GM12878 (cell line): ENCODE measurements around the gene PLPP3. TPM values are rescaled to one million over a fixed set of nuclear protein-coding genes. Genes with fewer than 3 reads are reported as not detected.

Experiments used
- ATAC-seq: fragments of 200-7000 bp; cut with Tn5 transposase; 3 replicates; pipeline ENCODE4 v1.9.1; 2020; ENCODE audit warnings: mild to moderate bottlenecking, moderate library complexity
- BruUV-seq: library from RNA; stranded (reverse); fragments of 400-500 nt; replicated peaks from 2 replicates; lab custom pipeline; 2021; lab: Mats Ljungman, UMichigan
- CTCF ChIA-PET: fragments of 300-600 bp; sonication (Branson Sonifier 250); formaldehyde crosslinking; extraction: SDS; loops from one replicate; lab custom pipeline; 2021; ENCODE audit warnings: inconsistent platforms; lab: Yijun Ruan, JAX
- POLR2A ChIA-PET: fragments of 350-600 bp; formaldehyde crosslinking; extraction: SDS; loops from one replicate; lab custom pipeline; 2021; ENCODE audit warnings: inconsistent platforms; lab: Charles Lee
- RAD21 ChIA-PET: fragments of 300-600 bp; sonication (Branson Sonifier 250); formaldehyde crosslinking; loops from one replicate; lab custom pipeline; 2023; ENCODE audit warnings: antibody characterized with exemption; ENCODE audit not compliant: unreplicated experiment; lab: Charles Lee
- SMC1A ChIA-PET: fragments of 300-600 bp; sonication (Branson Sonifier 250); formaldehyde crosslinking; loops from one replicate; lab custom pipeline; 2023; ENCODE audit not compliant: unreplicated experiment, uncharacterized antibody; lab: Charles Lee
- DNase-seq: peaks from one replicate; pipeline ENCODE4 v3.0.0-alpha.2; 2011; ENCODE audit warnings: low read depth, low spot score
- FAIRE-seq: peaks from 3 replicates; lab custom pipeline; 2011; peaks lifted over from hg19 to GRCh38; lab: Jason Lieb, UNC
- H2AFZ ChIP-seq: 2 replicates; pipeline ENCODE4 v1.6.0; 2011; ENCODE audit warnings: low read depth, low read length, control low read depth; ENCODE audit not compliant: control insufficient read depth
- H3K27ac ChIP-seq: 2 replicates; pipeline ENCODE4 v1.5.1; 2011; ENCODE audit warnings: control low read depth; ENCODE audit not compliant: control insufficient read depth, insufficient read depth
- H3K27me3 ChIP-seq, 2 experiments: replicated peaks in 1 of 2; 2 replicates each; pipeline versions ENCODE4 v1.6.0 to v1.6.1; 2011; ENCODE audit warnings: low read length in 1 of 2; ENCODE audit not compliant: control insufficient read depth in 2 of 2, insufficient read depth in 2 of 2
- H3K36me3 ChIP-seq, 2 experiments: 2 replicates each; pipeline ENCODE4 v1.5.1; 2011; ENCODE audit warnings: low read length in 1 of 2; ENCODE audit not compliant: control insufficient read depth in 2 of 2, insufficient read depth in 2 of 2
- H3K4me1 ChIP-seq: 2 replicates; pipeline ENCODE4 v1.6.1; 2011; ENCODE audit warnings: mild to moderate bottlenecking, low read length, moderate library complexity, mixed read lengths; ENCODE audit not compliant: control insufficient read depth, insufficient read depth
- H3K4me2 ChIP-seq: 2 replicates; pipeline ENCODE4 v1.6.0; 2011; ENCODE audit warnings: control low read depth; ENCODE audit not compliant: control insufficient read depth, insufficient read depth
- H3K4me3 ChIP-seq: fragments of 200-600 bp; sonication (generic); 2 replicates; pipeline ENCODE4 v1.5.1; 2016
- H3K79me2 ChIP-seq: 2 replicates; pipeline ENCODE4 v1.6.0; 2011; ENCODE audit warnings: low read length; ENCODE audit not compliant: control insufficient read depth, insufficient read depth
- H3K9ac ChIP-seq: 2 replicates; pipeline ENCODE4 v1.8.0; 2011; ENCODE audit warnings: low read length, control low read depth, mixed read lengths; ENCODE audit not compliant: control insufficient read depth, insufficient read depth
- H3K9me3 ChIP-seq: replicated peaks from 3 replicates; pipeline ENCODE4 v1.5.1; 2011; ENCODE audit warnings: mild to moderate bottlenecking, low read length; ENCODE audit not compliant: control insufficient read depth, insufficient read depth
- H4K20me1 ChIP-seq: 2 replicates; pipeline ENCODE4 v1.6.0; 2011; ENCODE audit not compliant: control insufficient read depth, insufficient read depth
- ATF7 ChIP-seq: fragments of 450-650 bp; IDR thresholded peaks from 2 replicates; pipeline ENCODE4 v1.6.1; 2016; ENCODE audit warnings: low read depth, mild to moderate bottlenecking
- BHLHE40 ChIP-seq, 2 experiments: fragments of 450-650 bp in 1 of 2; IDR thresholded peaks; 2 replicates each; pipeline ENCODE4 v1.6.1; 2011 to 2017; ENCODE audit warnings: low read depth in 2 of 2, borderline replicate concordance in 1 of 2, improper control_type of control experiment in 1 of 2, low read length in 1 of 2, mild to moderate bottlenecking in 1 of 2
- CHD1 ChIP-seq: IDR thresholded peaks from 2 replicates; pipeline ENCODE4 v1.6.1; 2012; ENCODE audit warnings: low read depth, low read length, improper control_type of control experiment
- ESRRA ChIP-seq: IDR thresholded peaks from 2 replicates; pipeline ENCODE4 v1.6.1; 2012; ENCODE audit warnings: mild to moderate bottlenecking, low read length, improper control_type of control experiment
- GABPA ChIP-seq: IDR thresholded peaks from 2 replicates; pipeline ENCODE4 v1.6.1; 2014; ENCODE audit warnings: antibody characterized with exemption, low read depth, mild to moderate bottlenecking, inconsistent platforms
- HDGF ChIP-seq: fragments of 450-650 bp; IDR thresholded peaks from 2 replicates; pipeline ENCODE4 v1.6.1; 2016; ENCODE audit warnings: antibody characterized with exemption
- JUNB ChIP-seq: IDR thresholded peaks from 2 replicates; pipeline ENCODE4 v1.6.1; 2016; ENCODE audit warnings: antibody characterized with exemption, mild to moderate bottlenecking
- NFIC ChIP-seq: IDR thresholded peaks from 2 replicates; pipeline ENCODE4 v1.6.1; 2012; ENCODE audit warnings: low read depth, mild to moderate bottlenecking, inconsistent platforms, low read length, moderate library complexity
- NFYA ChIP-seq: IDR thresholded peaks from 2 replicates; pipeline ENCODE4 v1.6.1; 2011; ENCODE audit warnings: low read depth, mild to moderate bottlenecking, low read length, improper control_type of control experiment, borderline replicate concordance
- NRF1 ChIP-seq: conservative IDR thresholded peaks from 2 replicates; pipeline ENCODE4 v1.6.1; 2011; ENCODE audit warnings: mild to moderate bottlenecking, low read depth, low read length, improper control_type of control experiment
- PAX8 ChIP-seq: fragments of 450-650 bp; IDR thresholded peaks from 2 replicates; pipeline ENCODE4 v1.6.1; 2017; ENCODE audit warnings: mild to moderate bottlenecking, moderate library complexity
- PKNOX1 ChIP-seq: fragments of 450-650 bp; IDR thresholded peaks from 2 replicates; pipeline ENCODE4 v1.6.1; 2016; ENCODE audit warnings: mild to moderate bottlenecking
- TCF12 ChIP-seq: IDR thresholded peaks from 2 replicates; pipeline ENCODE4 v1.6.1; 2011; ENCODE audit warnings: low read depth, mild to moderate bottlenecking, low read length
- ZNF384 ChIP-seq: IDR thresholded peaks from 2 replicates; pipeline ENCODE4 v1.6.1; 2012; ENCODE audit warnings: low read depth, mild to moderate bottlenecking, low read length, improper control_type of control experiment, borderline replicate concordance
- WGBS: methylation state at CpG from one replicate; pipeline ENCODE4 v1.1.6; 2016; ENCODE audit warnings: low lambda C conversion rate; ENCODE audit not compliant: insufficient replicate concordance, insufficient coverage; ENCODE audit errors: missing lambda C conversion rate; 5-methylcytosine and 5-hydroxymethylcytosine counted together
- in situ Hi-C: fragments of 300-500 bp; cut with MboI; formaldehyde crosslinking; loops from 9 replicates; pipeline ENCODE4 v1.14.3; 2018; ENCODE audit warnings: mixed read lengths
- intact Hi-C: fragments of 100-400 bp; cut with micrococcal nuclease; formaldehyde crosslinking; loops from one replicate; pipeline ENCODE4 v1.14.2; 2022; ENCODE audit not compliant: unreplicated experiment
- polyA plus RNA-seq, 11 experiments: library from polyadenylated mRNA; depleted of rRNA in 4 of 11; unstranded in 6 of 11; stranded (reverse) in 5 of 11; fragments of >200 nt; fragmentation: Nextera tagmentation in 4 of 11; fragmentation: Illumina TruSeq in 1 of 11; extraction: Ambion mirVana in 4 of 11; extraction: Trizol in 1 of 11; gene quantifications; 1 replicate in 1 of 11; 2 replicates in 10 of 11; pipeline versions ENCODE4 v1.2.1 to v1.2.3, GENCODE V29; 2011 to 2016; ENCODE audit warnings: inconsistent platforms in 2 of 11, missing spikeins in 2 of 11, low read depth in 1 of 11
- total RNA-seq, 4 experiments: library from RNA; depleted of rRNA in 3 of 4; stranded (reverse); fragments of >200 nt in 3 of 4; fragmentation: Illumina TruSeq in 1 of 4; extraction: Trizol in 1 of 4; gene quantifications; 2 replicates each; pipeline versions ENCODE4 v1.2.1 to v1.2.3, GENCODE V29; 2013 to 2021
- TF ChIP-seq, protein P1 (sequence below): IDR thresholded peaks from 2 replicates; pipeline ENCODE4 v1.6.1; 2011; ENCODE audit warnings: borderline replicate concordance, low read depth, mild to moderate bottlenecking, moderate library complexity, low read length; ENCODE audit not compliant: insufficient read depth, poor library complexity, severe bottlenecking

Gene PLPP3
- total and polyA plus RNA-seq, 10 of the 15 experiments (the other 5 are each of a cell fraction or from before 2014, with no cell fraction given) = 6.4 to 26.8 (median 9.5) TPM

GRCh38 chr1:56448529-56449300 is 130.6 kb downstream of the PLPP3 start (continued):
- TF ChIP-seq NFIC (no peak), NRF1 (no peak), JUNB (no peak)
- TF ChIP-seq, all 136 proteins: peak for 0

DNA sequence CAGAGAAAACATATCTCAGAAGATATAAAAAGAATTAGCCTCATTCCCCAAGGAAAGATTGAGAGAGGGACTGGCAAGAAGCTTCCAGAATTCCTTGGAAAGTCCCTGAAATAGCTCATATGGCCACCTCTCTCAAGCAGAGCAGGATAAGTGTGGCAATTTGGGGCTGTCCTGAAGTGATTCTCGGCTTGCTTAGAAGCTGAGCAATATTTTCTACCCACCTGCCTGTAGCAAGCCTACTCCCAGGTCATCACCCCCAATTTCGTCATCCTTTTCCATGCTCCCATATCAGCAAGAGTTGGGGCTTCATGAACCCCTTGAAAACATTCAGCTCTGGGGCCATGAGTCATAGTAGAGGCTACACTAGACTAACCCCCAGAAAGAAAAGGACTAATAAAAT is 131.5 kb downstream of the PLPP3 start:
- no peaks in the 10 kb centered on the region for H4K20me1 ChIP-seq
- DNase-seq (no peak), ATAC-seq (no peak), FAIRE-seq (no peak)
- intact Hi-C loops (no loop called here), in situ Hi-C loops (no loop called here)
- no peak overlapping the region for H3K9ac ChIP-seq
- H3K27me3 ChIP-seq = peaks cover 0 to 3% of the 10 kb centered on the region in 2 experiments; a peak in 1 of 4 replicates
- ChIA-PET CTCF (interaction anchor here (0.7 kb wide), 1 partner anchor 78 kb away, joined by 3 read pairs; no protein-coding TSS in a partner anchor), SMC1A (interaction anchor here (0.6 to 2.4 kb wide), 9 partner anchors 9 to 122 kb away, joined by 3 to 10 read pairs (median 4); no protein-coding TSS in a partner anchor), RAD21 (no interaction called here), POLR2A (no interaction called here)
- no peaks in the 10 kb centered on the region for H3K36me3 ChIP-seq
- 0% methylated on average over 2 of the region's 2 CpGs for WGBS
- H3K4me1 ChIP-seq = no peaks in the 10 kb centered on the region
- H3K9me3 ChIP-seq = no peaks in the 10 kb centered on the region
- BruUV-seq = no TSS peak
- no peak overlapping the region for H2AFZ ChIP-seq
- H3K4me2 ChIP-seq = no peak overlapping the region
- no peaks in the 10 kb centered on the region for H3K79me2 ChIP-seq
- H3K27ac ChIP-seq = no peak overlapping the region
- TF ChIP-seq TCF12 (no peak), HDGF (no peak), NFYA (no peak), ZNF384 (no peak), ATF7 (no peak), ESRRA (no peak), GABPA (no peak), PKNOX1 (no peak), BHLHE40 (IDR thresholded peaks at IDR 0.05; ENCODE audit: borderline replicate concordance in 1 of 2, low read depth in 2 of 2, low read length in 1 of 2) (no peak), CHD1 (no peak), PAX8 (no peak)
- TF ChIP-seq, protein P1, sequence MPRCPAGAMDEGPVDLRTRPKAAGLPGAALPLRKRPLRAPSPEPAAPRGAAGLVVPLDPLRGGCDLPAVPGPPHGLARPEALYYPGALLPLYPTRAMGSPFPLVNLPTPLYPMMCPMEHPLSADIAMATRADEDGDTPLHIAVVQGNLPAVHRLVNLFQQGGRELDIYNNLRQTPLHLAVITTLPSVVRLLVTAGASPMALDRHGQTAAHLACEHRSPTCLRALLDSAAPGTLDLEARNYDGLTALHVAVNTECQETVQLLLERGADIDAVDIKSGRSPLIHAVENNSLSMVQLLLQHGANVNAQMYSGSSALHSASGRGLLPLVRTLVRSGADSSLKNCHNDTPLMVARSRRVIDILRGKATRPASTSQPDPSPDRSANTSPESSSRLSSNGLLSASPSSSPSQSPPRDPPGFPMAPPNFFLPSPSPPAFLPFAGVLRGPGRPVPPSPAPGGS = no peak
- no peak overlapping the region for H3K4me3 ChIP-seq
